ENCODE results near the gene MGST3. TPM values are rescaled to one million over a fixed set of nuclear protein-coding genes. Genes with fewer than 3 reads are reported as not detected.

MGST3 gene
- total and polyA plus RNA-seq, 9 donors, result 137 to 238 (median 159) TPM

GRCh38 chr1:165612062-165612461, 19.0 kb upstream of the MGST3 start:
- Histone ChIP-seq H3K27ac (no peak overlapping the region), H3K4me1 (ENCODE audit: insufficient read depth) (no peaks in the 10 kb centered on the region), H3K36me3 (no peaks in the 10 kb centered on the region), H3K9me3 (no peaks in the 10 kb centered on the region), H3K27me3 (no peaks in the 10 kb centered on the region), H3K4me3 (no peak overlapping the region)
- no peak for DNase-seq
- no peak for TF ChIP-seq POLR2A (IDR thresholded peaks at IDR 0.05)
- TF ChIP-seq, protein P1, sequence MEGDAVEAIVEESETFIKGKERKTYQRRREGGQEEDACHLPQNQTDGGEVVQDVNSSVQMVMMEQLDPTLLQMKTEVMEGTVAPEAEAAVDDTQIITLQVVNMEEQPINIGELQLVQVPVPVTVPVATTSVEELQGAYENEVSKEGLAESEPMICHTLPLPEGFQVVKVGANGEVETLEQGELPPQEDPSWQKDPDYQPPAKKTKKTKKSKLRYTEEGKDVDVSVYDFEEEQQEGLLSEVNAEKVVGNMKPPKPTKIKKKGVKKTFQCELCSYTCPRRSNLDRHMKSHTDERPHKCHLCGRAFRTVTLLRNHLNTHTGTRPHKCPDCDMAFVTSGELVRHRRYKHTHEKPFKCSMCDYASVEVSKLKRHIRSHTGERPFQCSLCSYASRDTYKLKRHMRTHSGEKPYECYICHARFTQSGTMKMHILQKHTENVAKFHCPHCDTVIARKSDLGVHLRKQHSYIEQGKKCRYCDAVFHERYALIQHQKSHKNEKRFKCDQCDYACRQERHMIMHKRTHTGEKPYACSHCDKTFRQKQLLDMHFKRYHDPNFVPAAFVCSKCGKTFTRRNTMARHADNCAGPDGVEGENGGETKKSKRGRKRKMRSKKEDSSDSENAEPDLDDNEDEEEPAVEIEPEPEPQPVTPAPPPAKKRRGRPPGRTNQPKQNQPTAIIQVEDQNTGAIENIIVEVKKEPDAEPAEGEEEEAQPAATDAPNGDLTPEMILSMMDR (IDR thresholded peaks at IDR 0.05), result no peak
- no peak for TF ChIP-seq EP300 (IDR thresholded peaks at IDR 0.05)
- WGBS, 3 donors, result 88 to 92% (median 89%) methylated on average over 3 of the region's 3 CpGs
- intact Hi-C loops (cut with DNase I), result loop anchor here in 1 of 4 donors (5.0 kb wide), 1 partner anchor 115 kb away; no protein-coding TSS in a partner anchor

- no peaks in the 10 kb centered on the region for H3K4me1 ChIP-seq (ENCODE audit: insufficient read depth)
- H3K9me3 ChIP-seq, result no peaks in the 10 kb centered on the region
- intact Hi-C loops (cut with DNase I), result no loop called here
- H3K4me3 ChIP-seq, result no peak overlapping the region
- no peak for DNase-seq
- H3K27me3 ChIP-seq, result no peaks in the 10 kb centered on the region
- TF ChIP-seq EP300 (IDR thresholded peaks at IDR 0.05), result no peak
- no peak for TF ChIP-seq POLR2A (IDR thresholded peaks at IDR 0.05)
- TF ChIP-seq, protein P1 (IDR thresholded peaks at IDR 0.05), result no peak
- 57 to 71% (median 64%) methylated on average over 1 of the region's 1 CpG for WGBS, 3 donors
- no peaks in the 10 kb centered on the region for H3K36me3 ChIP-seq
- no peak overlapping the region for H3K27ac ChIP-seq
Measured at GRCh38 chr1:165616054-165616612, 14.9 kb upstream of the MGST3 start.

GRCh38 chr1:165616987-165617546, 14.0 kb upstream of the MGST3 start:
- Histone ChIP-seq H3K9me3 (no peaks in the 10 kb centered on the region), H3K4me1 (ENCODE audit: insufficient read depth) (no peaks in the 10 kb centered on the region), H3K4me3 (no peak overlapping the region), H3K36me3 (no peaks in the 10 kb centered on the region), H3K27ac (no peak overlapping the region), H3K27me3 (no peaks in the 10 kb centered on the region)
- intact Hi-C loops (cut with DNase I), result no loop called here
- no peak for TF ChIP-seq EP300 (IDR thresholded peaks at IDR 0.05)
- TF ChIP-seq, protein P1 (IDR thresholded peaks at IDR 0.05), result no peak
- no peak for TF ChIP-seq POLR2A (IDR thresholded peaks at IDR 0.05)
- 89 to 92% (median 89%) methylated on average over 8 of the region's 8 CpGs for WGBS, 3 donors
- no peak for DNase-seq

GRCh38 chr1:165619647-165620151, 11.3 kb upstream of the MGST3 start:
- no peak overlapping the region for H3K4me3 ChIP-seq
- no peak overlapping the region for H3K27ac ChIP-seq
- H3K4me1 ChIP-seq (ENCODE audit: insufficient read depth), result no peaks in the 10 kb centered on the region
- no peaks in the 10 kb centered on the region for H3K27me3 ChIP-seq
- intact Hi-C loops (cut with DNase I), result no loop called here
- WGBS, 3 donors, result 21 to 47% (median 36%) methylated on average over 1 of the region's 1 CpG
- no peaks in the 10 kb centered on the region for H3K9me3 ChIP-seq
- no peaks in the 10 kb centered on the region for H3K36me3 ChIP-seq
- no peak for DNase-seq
- TF ChIP-seq, protein P1 (IDR thresholded peaks at IDR 0.05), result no peak
- no peak for TF ChIP-seq POLR2A (IDR thresholded peaks at IDR 0.05)
- no peak for TF ChIP-seq EP300 (IDR thresholded peaks at IDR 0.05)

Data from ovary (tissue), 9 donors.